ENCODE data around the gene SULT1A1. TPM values are rescaled to one million over a fixed set of nuclear protein-coding genes. Genes with fewer than 3 reads are reported as not detected.
"Not testable (repeated sequence)": the region's sequence is repeated elsewhere in the genome, so short reads cannot be mapped to it uniquely, and the experiment has no call there.

The SULT1A1 gene
- polyA plus RNA-seq, 1 donor = 8.8 TPM

GRCh38 chr16:28608496-28608808, 1.4 kb downstream of the SULT1A1 start:
- not testable (repeated sequence) for DNase-seq

- not testable (repeated sequence) for DNase-seq
Measured at GRCh38 chr16:28607681-28608495, 2.0 kb downstream of the SULT1A1 start.

- DNase-seq = no peak
Measured at GRCh38 chr16:28607116-28607623, 2.7 kb downstream of the SULT1A1 start.

- no peak for DNase-seq
Measured at GRCh38 chr16:28606291-28607115, 3.3 kb downstream of the SULT1A1 start.

- no peak for DNase-seq
Measured at GRCh38 chr16:28604186-28604565, 5.7 kb downstream of the SULT1A1 start.

GRCh38 chr16:28603381-28604185, 6.3 kb downstream of the SULT1A1 start:
- DNase-seq = no peak

- no peak for DNase-seq
Measured at GRCh38 chr16:28602529-28602928, 7.3 kb downstream of the SULT1A1 start.

GRCh38 chr16:28602062-28602461, 7.8 kb downstream of the SULT1A1 start:
- not testable (repeated sequence) for DNase-seq

- not testable (repeated sequence) for DNase-seq
Measured at GRCh38 chr16:28601589-28601988, 8.3 kb downstream of the SULT1A1 start.

- not testable (repeated sequence) for DNase-seq
Measured at GRCh38 chr16:28600965-28601364, 8.9 kb downstream of the SULT1A1 start.

GRCh38 chr16:28599377-28600285, 10.2 kb downstream of the SULT1A1 start:
- DNase-seq = not testable (repeated sequence)

- no peak for DNase-seq
Measured at GRCh38 chr16:28597692-28598261, 12.1 kb downstream of the SULT1A1 start.

GRCh38 chr16:28596840-28597691, 12.8 kb downstream of the SULT1A1 start, which contains the start of gene SULT1A2:
SULT1A2 (minus strand) TSS chr16:28597050; CDS start chr16:28595930, 1,120 bp downstream.
- DNase-seq = no peak

GRCh38 chr16:28596115-28596630, 13.7 kb downstream of the SULT1A1 start:
- DNase-seq = no peak

GRCh38 chr16:28595451-28595850, 14.4 kb downstream of the SULT1A1 start:
- not testable (repeated sequence) for DNase-seq

GRCh38 chr16:28592979-28593553, 16.8 kb downstream of the SULT1A1 start:
- no peak for DNase-seq

GRCh38 chr16:28592511-28592910, 17.3 kb downstream of the SULT1A1 start:
- no peak for DNase-seq

GRCh38 chr16:28591355-28591754, 18.5 kb downstream of the SULT1A1 start:
- DNase-seq = no peak
